Lower lobe of right lung (tissue), 2 donors: ENCODE results near the gene MBNL2. TPM values are rescaled to one million over a fixed set of nuclear protein-coding genes. Genes with fewer than 3 reads are reported as not detected.

ENCODE experiments used
- ATAC-seq, 2 donors: fragments of 200-7000 bp; cut with Tn5 transposase; one replicate each; pipeline ENCODE4 v1.9.1; 2020 to 2022; ENCODE audit warnings: mild to moderate bottlenecking in 2 of 2, moderate library complexity in 2 of 2
- DNase-seq: peaks from one replicate; pipeline ENCODE4 v3.0.0-alpha.2; 2020
- H3K27ac ChIP-seq: fragments of 200-600 bp; one replicate; pipeline ENCODE4 v1.8.0; 2022
- H3K27me3 ChIP-seq: fragments of 200-600 bp; one replicate; pipeline ENCODE4 v1.8.0; 2022; ENCODE audit warnings: low read depth
- H3K36me3 ChIP-seq: fragments of 200-600 bp; one replicate; pipeline ENCODE4 v1.8.0; 2022; ENCODE audit warnings: mild to moderate bottlenecking
- H3K4me1 ChIP-seq: fragments of 200-600 bp; one replicate; pipeline ENCODE4 v1.8.0; 2022
- H3K4me3 ChIP-seq: fragments of 200-600 bp; one replicate; pipeline ENCODE4 v1.8.0; 2022; ENCODE audit warnings: mild to moderate bottlenecking
- H3K9me3 ChIP-seq: fragments of 200-600 bp; one replicate; pipeline ENCODE4 v1.8.0; 2022
- CTCF ChIP-seq: fragments of 200-600 bp; IDR thresholded peaks from one replicate; pipeline ENCODE4 v1.8.0; 2022; ENCODE audit warnings: antibody characterized with exemption, mild to moderate bottlenecking
- intact Hi-C: fragments of 100-400 bp; cut with DNase I; formaldehyde crosslinking; loops from one replicate; pipeline ENCODE4 v1.11.0; 2022
- total RNA-seq: library from RNA; stranded (reverse); fragmentation: NEBNext Ultra II Directional; extraction: Animal tissue kit (Norgen Biotek cat#: 25700); gene quantifications from one replicate; pipeline ENCODE4 v1.2.1, GENCODE V29; 2021
- donor health status: DM: no; HTN: yes; CAD: no; lungs with severe emphysema.

Gene MBNL2
- total RNA-seq, 1 donor from 2014 or later: 58.2 TPM

- DNase-seq: no peak
- Histone ChIP-seq H3K36me3 (no peaks in the 10 kb centered on the region), H3K27me3 (no peaks in the 10 kb centered on the region)
Observed at GRCh38 chr13:97324115-97324514, 102.0 kb downstream of the MBNL2 start.

GRCh38 chr13:97325738-97326137 is 103.6 kb downstream of the MBNL2 start:
- ATAC-seq (peak in 1 of 2 donors; percentile 36), DNase-seq (no peak)
- Histone ChIP-seq H3K9me3 (no peaks in the 10 kb centered on the region), H3K27me3 (no peaks in the 10 kb centered on the region), H3K36me3 (no peaks in the 10 kb centered on the region), H3K4me3 (no peak overlapping the region), H3K27ac (no peak overlapping the region), H3K4me1 (peaks cover 25% of the 10 kb centered on the region)
- TF ChIP-seq CTCF: no peak
- intact Hi-C loops: no loop called here

More at GRCh38 chr13:97324115-97324514, 102.0 kb downstream of the MBNL2 start:
- Histone ChIP-seq H3K4me1 (peaks cover 32% of the 10 kb centered on the region), H3K9me3 (no peaks in the 10 kb centered on the region), H3K27ac (no peak overlapping the region), H3K4me3 (no peak overlapping the region)
- ATAC-seq: no peak
- intact Hi-C loops: no loop called here
- TF ChIP-seq CTCF: no peak

- Histone ChIP-seq H3K27me3 (no peaks in the 10 kb centered on the region), H3K4me1 (peaks cover 21% of the 10 kb centered on the region), H3K9me3 (no peaks in the 10 kb centered on the region), H3K4me3 (no peak overlapping the region), H3K27ac (no peak overlapping the region), H3K36me3 (no peaks in the 10 kb centered on the region)
- no peak for TF ChIP-seq CTCF
- ATAC-seq: no peak
- DNase-seq: no peak
- intact Hi-C loops: no loop called here
Observed at GRCh38 chr13:97327086-97327485, 105.0 kb downstream of the MBNL2 start.

GRCh38 chr13:97327506-97328221 is 105.5 kb downstream of the MBNL2 start:
- ATAC-seq (no peak), DNase-seq (no peak)
- Histone ChIP-seq H3K27me3 (no peaks in the 10 kb centered on the region), H3K36me3 (no peaks in the 10 kb centered on the region), H3K4me1 (peaks cover 25% of the 10 kb centered on the region), H3K27ac (no peak overlapping the region), H3K9me3 (no peaks in the 10 kb centered on the region), H3K4me3 (no peak overlapping the region)
- intact Hi-C loops: no loop called here
- TF ChIP-seq CTCF: no peak

GRCh38 chr13:97328222-97328790 is 106.2 kb downstream of the MBNL2 start:
- DNase-seq: no peak
- peak; percentile 41 to 51 for ATAC-seq
- no peak overlapping the region for H3K4me3 ChIP-seq
- no peaks in the 10 kb centered on the region for H3K27me3 ChIP-seq
- TF ChIP-seq CTCF: no peak
- intact Hi-C loops: no loop called here
- no peaks in the 10 kb centered on the region for H3K9me3 ChIP-seq
- no peak overlapping the region for H3K27ac ChIP-seq
- no peaks in the 10 kb centered on the region for H3K36me3 ChIP-seq
- peaks cover 30% of the 10 kb centered on the region for H3K4me1 ChIP-seq
